Mucosa of stomach (tissue), 1 donor: Measurements from ENCODE around the gene MYL6.
"Not testable (repeated sequence)": the region's sequence is repeated elsewhere in the genome, so short reads cannot be mapped to it uniquely, and the experiment has no call there.

ENCODE experiments used
- H3K27me3 ChIP-seq: one replicate; pipeline ENCODE4 v1.7.0; 2013; ENCODE audit warnings: mild to moderate bottlenecking, low read length; ENCODE audit not compliant: control insufficient read depth, insufficient read depth
- H3K36me3 ChIP-seq: one replicate; pipeline ENCODE4 v1.7.0; 2013; ENCODE audit warnings: low read length; ENCODE audit not compliant: control insufficient read depth, insufficient read depth
- H3K4me1 ChIP-seq: one replicate; pipeline ENCODE4 v1.7.0; 2013; ENCODE audit warnings: mild to moderate bottlenecking, low read length; ENCODE audit not compliant: control insufficient read depth, insufficient read depth
- H3K4me3 ChIP-seq: one replicate; pipeline ENCODE4 v1.7.0; 2013; ENCODE audit warnings: low read length
- H3K9ac ChIP-seq: one replicate; pipeline ENCODE4 v1.7.0; 2013; ENCODE audit warnings: mild to moderate bottlenecking, low read length, moderate library complexity
- H3K9me3 ChIP-seq: one replicate; pipeline ENCODE4 v1.7.0; 2013; ENCODE audit warnings: mild to moderate bottlenecking, low read length, moderate library complexity; ENCODE audit not compliant: control insufficient read depth
- donor health status: Pancreatic carcinoma.

The MYL6 gene

DNA sequence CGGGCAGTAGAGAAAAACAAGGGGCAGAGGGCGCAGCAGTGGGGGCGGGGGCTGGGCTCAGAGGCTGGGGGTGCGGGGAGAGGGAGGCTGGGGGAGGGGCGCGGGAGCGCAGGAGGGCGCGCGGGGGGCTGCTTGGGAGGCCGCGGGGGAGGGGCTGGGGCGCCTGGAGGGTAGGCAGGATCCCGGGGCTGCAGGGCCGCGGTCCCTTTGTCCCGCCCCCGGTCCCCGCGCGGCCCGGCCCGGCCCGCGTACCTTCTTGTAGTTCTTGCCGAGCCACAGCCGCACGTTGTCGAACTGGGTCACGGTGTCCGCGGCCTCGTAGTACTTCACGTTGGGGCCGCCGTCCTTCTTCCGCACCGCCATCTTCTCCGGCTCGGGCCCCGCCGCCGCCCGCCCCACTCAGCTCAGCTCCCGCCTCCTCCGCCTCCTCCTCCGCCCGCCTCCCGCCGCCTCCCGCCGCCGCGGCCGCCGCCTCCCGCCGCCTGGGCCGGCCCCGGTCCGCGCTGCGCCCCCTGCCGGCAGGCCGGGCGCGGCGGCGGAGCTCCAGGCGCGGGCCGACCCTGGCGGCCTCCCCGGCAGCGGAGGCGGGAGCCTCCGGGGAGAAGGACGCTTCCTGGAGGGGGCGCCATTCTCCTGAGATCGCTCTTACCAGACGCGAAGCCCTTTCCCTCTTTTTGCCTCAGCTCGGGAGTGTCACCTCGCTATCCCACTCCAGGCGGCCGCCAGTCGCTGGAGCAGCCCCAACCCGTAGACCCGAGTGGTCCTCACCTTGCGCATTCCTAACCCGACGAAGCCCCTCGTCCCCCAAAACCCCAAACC is 31.1 kb downstream of the MYL6 start, which contains the start of gene SMARCC2:
TSS of gene SMARCC2 (minus strand) at position 385 of the 819 bp plus-strand sequence. CDS start at position 363, 22 bp downstream.
- H3K9ac ChIP-seq: peak within 1 kb of the TSS; percentile 95
- H3K4me1 ChIP-seq: peaks cover 24% of the 10 kb centered on the region

DNA sequence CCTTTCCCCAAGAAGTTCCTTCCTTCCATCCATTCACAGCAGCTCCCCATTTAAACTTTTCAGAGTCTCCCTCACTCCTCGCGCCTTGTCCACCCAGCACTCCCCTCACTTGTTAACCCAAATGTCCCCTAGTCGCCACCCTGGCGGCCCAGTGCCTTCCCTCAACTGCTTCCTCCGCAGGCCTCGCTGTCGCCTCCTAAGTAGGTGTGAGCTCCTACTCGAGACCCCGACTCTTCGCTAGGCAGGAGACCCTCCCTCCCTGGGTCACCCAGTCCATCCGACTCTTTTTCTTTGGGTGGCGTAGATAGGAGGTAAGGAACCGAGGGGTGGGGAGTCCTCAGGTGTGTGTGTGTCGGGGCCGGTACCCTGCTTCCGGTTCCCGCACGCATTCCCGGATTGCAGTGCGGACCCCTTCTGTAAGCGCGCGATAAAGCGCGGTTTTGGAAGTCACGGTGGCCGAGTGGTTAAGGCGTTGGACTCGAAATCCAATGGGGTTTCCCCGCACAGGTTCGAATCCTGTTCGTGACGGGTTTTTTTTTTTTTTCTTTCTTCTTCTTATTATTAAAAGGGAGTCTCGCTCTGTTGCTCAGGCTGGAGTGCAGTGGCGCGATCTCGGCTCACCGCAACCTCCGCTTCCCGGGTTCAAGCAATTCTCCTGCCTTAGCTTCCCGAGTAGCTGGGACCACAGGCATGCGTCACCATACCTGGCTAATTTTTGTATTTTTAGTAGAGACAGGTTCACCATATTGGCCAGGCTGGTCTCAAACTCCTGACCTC is 31.9 kb downstream of the MYL6 start:
- Histone ChIP-seq H3K27me3 (no peaks in the 10 kb centered on the region), H3K4me3 (peak overlapping the region; percentile 98), H3K9ac (peak overlapping the region; percentile 95), H3K36me3 (no peaks in the 10 kb centered on the region), H3K4me1 (peaks cover 24% of the 10 kb centered on the region), H3K9me3 (no peaks in the 10 kb centered on the region)

More for the DNA sequence above, 31.1 kb downstream of the MYL6 start, which contains the start of gene SMARCC2:
- peak within 1 kb of the TSS; percentile 98 for H3K4me3 ChIP-seq
- H3K36me3 ChIP-seq: no peaks in the 10 kb centered on the region
- H3K9me3 ChIP-seq: no peaks in the 10 kb centered on the region
- no peaks in the 10 kb centered on the region for H3K27me3 ChIP-seq

DNA sequence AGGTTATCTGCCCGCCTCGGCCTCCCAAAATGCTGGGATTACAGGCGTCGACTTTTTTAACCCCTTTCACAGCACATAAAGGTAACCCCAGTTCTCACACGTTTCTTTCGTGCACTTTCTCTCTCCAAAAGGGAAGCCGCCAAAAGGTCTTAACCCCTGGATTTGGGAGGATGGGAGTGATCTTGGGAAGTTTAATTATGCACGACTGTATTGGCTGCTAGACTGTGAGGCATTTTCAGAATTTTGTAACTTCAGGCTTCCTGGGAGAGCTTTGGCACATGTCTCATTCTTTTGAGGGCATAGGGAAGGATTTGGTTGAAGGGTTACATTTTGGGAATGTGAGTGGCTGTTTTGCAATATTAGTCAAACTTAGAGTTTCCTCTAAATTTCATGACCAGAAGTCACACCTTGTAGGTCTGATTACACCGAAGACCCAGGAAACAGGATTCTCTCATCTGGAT is 32.6 kb downstream of the MYL6 start:
- no peaks in the 10 kb centered on the region for H3K36me3 ChIP-seq
- peak overlapping the region; percentile 95 for H3K9ac ChIP-seq

DNA sequence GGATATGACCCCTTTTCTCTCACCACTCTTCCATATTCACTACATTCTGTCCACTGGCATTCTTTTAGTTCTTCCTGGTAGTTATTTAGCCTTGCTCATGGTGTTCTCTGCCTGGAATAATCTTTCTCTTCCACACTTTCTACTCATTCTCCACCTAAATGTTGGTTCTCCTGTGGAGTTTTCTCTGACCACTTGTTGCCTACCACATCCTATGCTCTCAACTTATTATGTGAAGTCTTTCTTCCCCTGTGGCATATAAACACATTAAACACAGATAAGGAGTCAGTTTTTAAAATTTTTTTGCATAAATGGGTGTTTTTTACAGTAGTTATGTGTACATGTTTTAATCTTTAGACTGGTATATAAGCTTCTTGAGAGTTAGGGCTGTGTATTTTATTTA is 34.4 kb downstream of the MYL6 start:
- Histone ChIP-seq H3K36me3 (no peaks in the 10 kb centered on the region), H3K4me1 (peaks cover 22% of the 10 kb centered on the region), H3K4me3 (no peak overlapping the region), H3K9ac (no peak overlapping the region), H3K27me3 (no peaks in the 10 kb centered on the region), H3K9me3 (no peaks in the 10 kb centered on the region)

More for the DNA sequence above, 32.6 kb downstream of the MYL6 start:
- Histone ChIP-seq H3K4me3 (peak overlapping the region; percentile 98), H3K9me3 (no peaks in the 10 kb centered on the region), H3K4me1 (peaks cover 24% of the 10 kb centered on the region), H3K27me3 (no peaks in the 10 kb centered on the region)

DNA sequence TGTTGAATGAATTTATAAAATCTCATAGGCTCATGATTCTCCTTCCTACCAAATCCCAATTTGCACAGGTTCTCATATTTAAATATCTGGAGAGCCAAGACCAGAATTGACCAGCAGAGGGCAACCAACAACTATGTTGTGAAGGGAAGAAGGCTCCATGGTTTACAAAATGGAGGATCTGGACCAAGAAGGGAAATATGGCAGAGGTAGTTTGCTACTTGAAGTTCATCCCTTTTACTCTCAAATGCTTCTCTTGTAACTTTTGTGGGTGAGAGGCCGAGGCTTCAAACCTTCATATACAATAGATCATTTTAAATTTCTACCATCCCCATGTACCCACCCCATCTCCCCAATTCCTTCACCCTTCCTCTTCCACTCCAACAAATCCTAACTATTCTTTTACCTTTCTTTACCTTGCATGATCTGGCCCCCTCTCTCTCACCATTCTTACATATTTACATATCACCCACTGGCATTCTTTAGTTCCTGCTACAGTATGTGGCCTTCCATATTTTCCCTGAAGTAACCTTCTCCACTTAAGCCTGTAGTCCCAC is 34.9 kb downstream of the MYL6 start:
- peaks cover 17% of the 10 kb centered on the region for H3K4me1 ChIP-seq
- no peak overlapping the region for H3K4me3 ChIP-seq
- H3K9ac ChIP-seq: no peak overlapping the region
- H3K9me3 ChIP-seq: no peaks in the 10 kb centered on the region
- no peaks in the 10 kb centered on the region for H3K27me3 ChIP-seq
- no peaks in the 10 kb centered on the region for H3K36me3 ChIP-seq

DNA sequence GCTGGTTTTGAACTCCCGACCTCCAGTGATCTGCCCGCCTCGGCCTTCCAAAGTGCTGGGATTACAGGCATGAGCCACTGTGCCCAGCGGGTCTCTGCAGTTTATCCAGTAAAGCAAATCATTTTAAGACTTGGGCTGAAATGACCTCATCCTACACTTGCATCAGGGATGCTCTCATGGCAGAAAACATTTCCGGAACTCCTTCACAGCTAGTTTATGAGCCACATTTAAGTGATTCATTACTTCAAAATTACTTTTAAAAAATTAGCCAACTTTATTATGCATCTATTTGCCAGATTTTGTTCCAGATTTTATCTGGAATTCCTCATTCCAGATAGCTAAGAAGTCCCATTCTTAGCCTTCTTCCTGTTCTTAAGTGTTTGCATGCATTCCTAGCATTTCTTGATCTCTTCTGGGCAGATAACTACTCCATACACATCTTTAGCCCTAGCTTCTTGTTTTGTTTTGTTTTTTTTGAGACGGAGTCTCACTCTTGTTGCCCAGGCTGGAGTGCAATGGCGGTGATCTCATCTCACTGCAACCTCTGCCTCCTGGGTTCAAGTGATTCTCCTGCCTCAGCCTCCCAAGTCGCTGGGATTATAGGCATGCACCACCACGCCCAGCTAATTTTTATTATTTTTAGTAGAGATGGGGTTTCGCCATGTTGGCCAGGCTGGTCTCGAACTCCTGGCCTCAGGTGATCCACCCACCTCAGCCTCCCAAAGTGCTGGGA is 38.8 kb downstream of the MYL6 start:
- not testable (repeated sequence) for H3K9me3 ChIP-seq, H3K4me1 ChIP-seq, H3K4me3 ChIP-seq, H3K27me3 ChIP-seq, H3K9ac ChIP-seq, H3K36me3 ChIP-seq

DNA sequence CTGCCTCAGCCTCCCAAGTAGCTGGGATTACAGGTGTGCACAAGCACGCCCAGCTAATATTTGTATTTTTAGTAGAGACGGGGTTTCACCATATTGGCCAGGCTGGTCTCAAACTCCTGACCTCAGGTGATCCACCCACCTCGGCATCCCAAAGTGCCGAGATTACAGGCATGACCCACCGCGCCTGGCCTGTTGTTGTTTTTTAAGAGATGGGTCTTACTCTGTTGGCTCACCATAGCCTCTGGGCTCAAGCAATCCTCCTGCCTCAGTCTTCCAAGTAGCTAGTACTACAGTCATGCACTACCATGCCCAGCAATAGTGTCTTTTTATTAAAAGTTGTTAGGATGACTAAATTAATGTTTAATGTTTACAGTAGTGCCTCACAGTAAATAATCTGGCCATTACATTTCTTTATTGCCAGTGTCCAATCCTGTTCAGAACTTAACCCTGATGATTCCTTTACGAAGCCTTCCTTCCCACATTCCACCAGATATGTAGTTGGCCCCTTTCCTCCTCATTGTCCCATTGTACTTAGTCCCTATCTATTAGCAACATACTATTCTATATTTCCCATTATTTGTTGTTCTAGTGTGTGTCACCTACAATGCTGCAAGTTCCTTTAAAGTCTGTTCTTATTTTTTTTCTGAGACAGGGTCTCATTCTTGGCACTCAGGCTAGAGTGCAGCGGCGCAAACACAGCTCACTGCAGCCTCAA is 39.9 kb downstream of the MYL6 start:
- H3K9me3 ChIP-seq: no peaks in the 10 kb centered on the region
- no peaks in the 10 kb centered on the region for H3K4me1 ChIP-seq
- H3K36me3 ChIP-seq: no peaks in the 10 kb centered on the region
- no peak overlapping the region for H3K9ac ChIP-seq
- H3K4me3 ChIP-seq: no peak overlapping the region
- H3K27me3 ChIP-seq: no peaks in the 10 kb centered on the region

DNA sequence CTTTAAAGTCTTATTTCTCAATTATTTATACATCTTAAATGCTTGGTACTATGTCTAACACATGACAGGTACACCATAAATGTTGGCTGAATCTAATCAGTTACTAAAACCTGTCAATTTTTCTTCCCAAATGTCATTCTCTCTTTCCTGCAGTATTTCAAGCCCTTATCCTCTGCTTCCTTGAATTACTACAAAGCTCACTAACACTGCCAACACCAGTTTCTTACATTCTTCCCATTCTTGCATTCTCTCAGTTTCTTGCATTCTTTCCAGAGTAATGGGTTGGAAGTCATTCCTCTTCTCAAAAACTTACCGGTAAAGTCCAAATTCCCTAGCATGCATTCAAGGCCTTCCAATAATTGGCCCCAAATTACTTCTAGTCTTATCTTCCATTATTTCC is 40.7 kb downstream of the MYL6 start:
- Histone ChIP-seq H3K27me3 (no peaks in the 10 kb centered on the region), H3K36me3 (no peaks in the 10 kb centered on the region), H3K9me3 (no peaks in the 10 kb centered on the region), H3K9ac (no peak overlapping the region), H3K4me3 (no peak overlapping the region), H3K4me1 (no peaks in the 10 kb centered on the region)

DNA sequence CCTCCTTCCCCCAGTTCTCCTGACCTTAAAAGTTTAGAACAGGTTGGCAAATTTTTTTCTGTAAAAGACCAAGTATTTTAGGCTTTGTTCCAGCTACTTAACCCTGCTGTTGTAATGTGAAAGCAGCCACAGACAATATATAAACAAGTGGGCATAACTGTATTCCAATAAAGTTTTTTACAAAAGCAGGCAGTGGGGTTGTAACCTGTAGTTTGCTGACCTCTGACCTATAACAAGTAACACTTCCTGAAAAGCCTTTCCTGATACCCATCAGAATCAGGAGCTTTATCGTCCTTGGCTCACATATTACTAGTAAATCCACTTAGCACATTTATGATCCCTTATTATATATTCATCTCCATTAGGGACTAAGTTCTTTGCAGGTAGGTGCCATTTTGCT is 44.2 kb downstream of the MYL6 start:
- H3K36me3 ChIP-seq: no peaks in the 10 kb centered on the region
- no peak overlapping the region for H3K4me3 ChIP-seq
- H3K9ac ChIP-seq: no peak overlapping the region
- no peaks in the 10 kb centered on the region for H3K4me1 ChIP-seq
- no peaks in the 10 kb centered on the region for H3K9me3 ChIP-seq
- H3K27me3 ChIP-seq: no peaks in the 10 kb centered on the region

DNA sequence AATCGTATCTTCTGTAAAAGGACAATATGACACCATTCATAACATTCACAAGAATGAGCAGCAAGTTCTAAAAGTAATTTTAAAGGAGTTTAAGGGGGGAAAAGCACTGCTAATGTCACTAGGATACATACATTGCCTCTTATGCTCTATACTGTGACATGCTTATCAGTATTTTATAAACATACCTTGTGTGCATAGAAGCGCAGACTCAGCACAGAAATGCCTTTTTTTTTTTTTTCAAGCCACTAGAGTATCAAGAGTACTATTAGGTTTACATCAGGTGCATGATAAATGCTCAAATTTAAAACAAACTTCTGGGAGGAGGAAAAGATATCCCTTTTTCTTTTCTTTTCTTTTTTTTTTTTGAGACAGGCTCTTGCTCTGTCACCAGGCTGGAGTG is 44.7 kb downstream of the MYL6 start:
- no peaks in the 10 kb centered on the region for H3K4me1 ChIP-seq

DNA sequence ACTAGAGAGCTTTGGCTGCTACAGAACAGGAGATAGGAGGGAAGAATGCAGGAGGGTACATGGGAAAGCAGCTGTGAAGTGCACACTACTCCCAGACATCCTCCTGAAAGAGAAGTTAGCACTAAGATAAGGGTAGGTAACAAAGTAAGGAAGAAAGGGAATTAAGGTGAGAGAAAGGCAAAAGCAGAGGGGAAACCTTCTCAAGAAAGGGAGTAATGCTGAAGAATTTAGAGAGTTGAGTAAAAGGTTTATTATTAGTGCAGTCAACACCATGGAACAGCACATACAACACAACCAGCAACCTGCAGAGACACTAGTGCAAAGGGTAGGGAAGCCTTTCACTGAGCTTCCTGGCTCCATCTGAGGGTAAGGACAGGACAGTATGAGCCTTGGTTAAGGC is 46.1 kb downstream of the MYL6 start:
- H3K9me3 ChIP-seq: no peaks in the 10 kb centered on the region
- no peak overlapping the region for H3K9ac ChIP-seq
- no peaks in the 10 kb centered on the region for H3K27me3 ChIP-seq
- no peaks in the 10 kb centered on the region for H3K4me1 ChIP-seq
- no peak overlapping the region for H3K4me3 ChIP-seq
- no peaks in the 10 kb centered on the region for H3K36me3 ChIP-seq

More for the DNA sequence above, 44.7 kb downstream of the MYL6 start:
- Histone ChIP-seq H3K27me3 (no peaks in the 10 kb centered on the region), H3K4me3 (no peak overlapping the region), H3K36me3 (no peaks in the 10 kb centered on the region), H3K9me3 (no peaks in the 10 kb centered on the region), H3K9ac (no peak overlapping the region)
